ENCODE results near the gene SLC30A9.

DNA sequence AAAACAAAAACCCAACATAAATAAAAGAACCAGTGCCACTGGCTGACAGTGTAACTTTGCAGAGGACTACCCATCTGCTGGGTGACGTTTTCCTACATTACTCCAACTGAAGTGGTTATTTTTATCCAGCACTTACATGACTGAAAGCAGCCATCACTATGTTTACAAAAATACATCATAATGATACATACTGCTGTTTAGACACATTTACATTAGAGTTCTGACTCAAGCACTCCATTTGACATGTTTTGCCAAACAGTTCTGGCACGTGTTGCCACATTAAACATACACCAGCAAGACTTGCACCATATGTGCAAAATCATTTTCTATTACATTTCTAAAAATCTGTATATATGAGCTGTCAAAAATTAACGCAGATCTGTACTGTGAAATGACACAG, 122.5 kb downstream of the SLC30A9 start:
- TF ChIP-seq, protein P1, sequence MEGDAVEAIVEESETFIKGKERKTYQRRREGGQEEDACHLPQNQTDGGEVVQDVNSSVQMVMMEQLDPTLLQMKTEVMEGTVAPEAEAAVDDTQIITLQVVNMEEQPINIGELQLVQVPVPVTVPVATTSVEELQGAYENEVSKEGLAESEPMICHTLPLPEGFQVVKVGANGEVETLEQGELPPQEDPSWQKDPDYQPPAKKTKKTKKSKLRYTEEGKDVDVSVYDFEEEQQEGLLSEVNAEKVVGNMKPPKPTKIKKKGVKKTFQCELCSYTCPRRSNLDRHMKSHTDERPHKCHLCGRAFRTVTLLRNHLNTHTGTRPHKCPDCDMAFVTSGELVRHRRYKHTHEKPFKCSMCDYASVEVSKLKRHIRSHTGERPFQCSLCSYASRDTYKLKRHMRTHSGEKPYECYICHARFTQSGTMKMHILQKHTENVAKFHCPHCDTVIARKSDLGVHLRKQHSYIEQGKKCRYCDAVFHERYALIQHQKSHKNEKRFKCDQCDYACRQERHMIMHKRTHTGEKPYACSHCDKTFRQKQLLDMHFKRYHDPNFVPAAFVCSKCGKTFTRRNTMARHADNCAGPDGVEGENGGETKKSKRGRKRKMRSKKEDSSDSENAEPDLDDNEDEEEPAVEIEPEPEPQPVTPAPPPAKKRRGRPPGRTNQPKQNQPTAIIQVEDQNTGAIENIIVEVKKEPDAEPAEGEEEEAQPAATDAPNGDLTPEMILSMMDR (IDR thresholded peaks at IDR 0.05; ENCODE audit: low read depth, low read length): no peak
- no peak for TF ChIP-seq EZH2phosphoT487 (IDR thresholded peaks at IDR 0.05; ENCODE audit: low read depth)
